GM10847 (cell line): ENCODE data around the gene OPCML.

Experiments
- POLR2A ChIP-seq: IDR thresholded peaks from 2 replicates; pipeline ENCODE4 v1.6.1; 2011; ENCODE audit not compliant: insufficient read length; ENCODE audit errors: extremely low read depth

The OPCML gene

GRCh38 chr11:133271871-133272776, 260.2 kb downstream of the OPCML start:
- TF ChIP-seq POLR2A: no peak

- TF ChIP-seq POLR2A: no peak
These were observed 261.1 kb downstream of the OPCML start for GRCh38 chr11:133271206-133271605.

- TF ChIP-seq POLR2A: no peak
These were observed 263.0 kb downstream of the OPCML start for GRCh38 chr11:133269267-133269666.

- no peak for TF ChIP-seq POLR2A
These were observed 265.3 kb downstream of the OPCML start for GRCh38 chr11:133266986-133267385.

GRCh38 chr11:133265530-133266035, 266.7 kb downstream of the OPCML start:
- no peak for TF ChIP-seq POLR2A

- TF ChIP-seq POLR2A: no peak
These were observed 269.0 kb downstream of the OPCML start for GRCh38 chr11:133263332-133263731.

GRCh38 chr11:133258751-133259150, 273.6 kb downstream of the OPCML start:
- no peak for TF ChIP-seq POLR2A

- no peak for TF ChIP-seq POLR2A
These were observed 277.7 kb downstream of the OPCML start for GRCh38 chr11:133254601-133255000.

- no peak for TF ChIP-seq POLR2A
These were observed 278.7 kb downstream of the OPCML start for GRCh38 chr11:133253570-133253969.

- no peak for TF ChIP-seq POLR2A
These were observed 280.5 kb downstream of the OPCML start for GRCh38 chr11:133251841-133252240.

GRCh38 chr11:133249530-133249929, 282.8 kb downstream of the OPCML start:
- TF ChIP-seq POLR2A: no peak

GRCh38 chr11:133249065-133249464, 283.2 kb downstream of the OPCML start:
- TF ChIP-seq POLR2A: no peak

GRCh38 chr11:133243832-133244231, 288.5 kb downstream of the OPCML start:
- no peak for TF ChIP-seq POLR2A

GRCh38 chr11:133240908-133241655, 291.2 kb downstream of the OPCML start:
- TF ChIP-seq POLR2A: no peak

- TF ChIP-seq POLR2A: no peak
These were observed 292.7 kb downstream of the OPCML start for GRCh38 chr11:133239575-133239974.

GRCh38 chr11:133238495-133238894, 293.8 kb downstream of the OPCML start:
- TF ChIP-seq POLR2A: no peak
